Skin epidermis (tissue), 12 donors: Measurements from ENCODE around the gene YLPM1.

Experiments
- H3K27ac ChIP-seq, 21 experiments: fragments of 200-600 bp; sonication (generic) in 11 of 21; one replicate each; pipeline ENCODE4 v1.5.0; 2020; ENCODE audit warnings: mild to moderate bottlenecking in 3 of 21, inconsistent platforms in 2 of 21, moderate library complexity in 2 of 21
- H3K4me3 ChIP-seq, 7 experiments: fragments of 200-600 bp; sonication (generic) in 2 of 7; one replicate each; pipeline ENCODE4 v1.5.0; 2020; ENCODE audit warnings: inconsistent platforms in 2 of 7, mild to moderate bottlenecking in 2 of 7, moderate library complexity in 1 of 7

YLPM1 gene

DNA sequence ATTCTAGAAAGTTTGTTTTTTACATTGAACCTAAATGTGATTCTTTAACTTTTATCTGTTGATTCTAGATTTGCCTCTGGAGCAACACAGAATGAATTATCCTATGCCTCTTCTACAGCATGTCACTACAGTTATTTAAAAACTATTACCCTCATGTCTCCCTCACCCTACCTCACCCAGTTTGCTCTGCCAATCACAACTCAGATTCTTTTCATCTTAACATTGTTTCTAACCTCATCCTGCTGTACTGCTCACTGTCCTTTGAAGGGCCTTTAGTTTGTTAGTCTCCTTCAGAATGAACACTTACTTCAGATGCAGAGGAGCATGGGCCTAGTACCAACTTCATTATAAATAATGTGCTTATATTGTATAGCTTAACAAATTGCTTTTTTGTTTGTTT lies 21.5 kb downstream of the YLPM1 start:
- Histone ChIP-seq H3K4me3 (no peak overlapping the region), H3K27ac (no peak overlapping the region)

DNA sequence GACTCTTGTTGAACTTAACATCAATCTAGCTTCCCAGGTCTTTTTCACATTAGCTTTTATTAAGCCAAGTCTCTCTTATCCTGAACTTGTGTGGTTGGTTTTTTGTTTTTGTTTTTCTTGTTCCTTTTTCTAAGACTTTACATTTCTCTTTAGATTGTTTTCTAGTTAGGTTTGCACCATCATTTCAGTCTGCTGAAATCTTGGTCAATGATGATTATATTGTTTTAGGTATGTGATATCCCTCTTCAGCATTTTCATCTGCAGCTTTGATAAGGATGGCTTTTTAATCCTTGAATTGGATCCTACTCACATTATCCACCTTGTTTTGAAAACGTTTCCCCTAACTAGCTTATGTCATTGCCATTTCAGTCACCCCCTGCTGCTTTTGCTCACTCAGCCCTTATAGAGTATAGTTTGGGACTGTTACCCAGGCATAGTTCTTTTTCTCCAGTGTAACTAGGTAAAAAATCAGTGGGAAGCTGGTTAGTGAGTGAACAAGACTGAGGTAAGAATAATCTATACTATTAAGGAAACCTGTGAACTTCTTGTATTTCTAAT lies 22.0 kb downstream of the YLPM1 start:
- Histone ChIP-seq H3K4me3 (no peak overlapping the region), H3K27ac (no peak overlapping the region)

DNA sequence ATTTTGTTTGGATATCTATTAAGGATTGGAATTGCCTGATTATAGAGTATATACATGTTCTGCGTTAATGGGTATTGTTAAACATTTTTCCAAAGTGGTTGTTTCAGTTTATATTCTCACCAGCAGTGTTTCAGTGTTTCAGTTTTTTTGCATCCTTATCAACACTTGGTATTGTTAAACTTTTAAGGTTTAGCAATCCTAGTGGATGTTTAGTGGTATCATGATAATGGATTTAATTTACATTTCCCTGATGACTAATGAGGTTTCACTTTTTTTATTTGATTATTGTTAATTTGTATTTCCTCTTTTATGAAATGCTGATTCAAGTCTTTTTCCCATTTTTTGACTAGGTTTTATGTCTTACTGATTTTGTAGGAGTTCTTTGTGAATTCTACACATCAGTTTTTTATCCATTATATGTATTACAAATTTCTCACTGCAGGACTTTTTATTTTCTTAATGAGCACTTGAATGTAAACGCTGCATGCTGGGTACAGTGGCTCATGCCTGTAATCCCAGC lies 23.7 kb downstream of the YLPM1 start:
- Histone ChIP-seq H3K4me3 (no peak overlapping the region), H3K27ac (no peak overlapping the region)

DNA sequence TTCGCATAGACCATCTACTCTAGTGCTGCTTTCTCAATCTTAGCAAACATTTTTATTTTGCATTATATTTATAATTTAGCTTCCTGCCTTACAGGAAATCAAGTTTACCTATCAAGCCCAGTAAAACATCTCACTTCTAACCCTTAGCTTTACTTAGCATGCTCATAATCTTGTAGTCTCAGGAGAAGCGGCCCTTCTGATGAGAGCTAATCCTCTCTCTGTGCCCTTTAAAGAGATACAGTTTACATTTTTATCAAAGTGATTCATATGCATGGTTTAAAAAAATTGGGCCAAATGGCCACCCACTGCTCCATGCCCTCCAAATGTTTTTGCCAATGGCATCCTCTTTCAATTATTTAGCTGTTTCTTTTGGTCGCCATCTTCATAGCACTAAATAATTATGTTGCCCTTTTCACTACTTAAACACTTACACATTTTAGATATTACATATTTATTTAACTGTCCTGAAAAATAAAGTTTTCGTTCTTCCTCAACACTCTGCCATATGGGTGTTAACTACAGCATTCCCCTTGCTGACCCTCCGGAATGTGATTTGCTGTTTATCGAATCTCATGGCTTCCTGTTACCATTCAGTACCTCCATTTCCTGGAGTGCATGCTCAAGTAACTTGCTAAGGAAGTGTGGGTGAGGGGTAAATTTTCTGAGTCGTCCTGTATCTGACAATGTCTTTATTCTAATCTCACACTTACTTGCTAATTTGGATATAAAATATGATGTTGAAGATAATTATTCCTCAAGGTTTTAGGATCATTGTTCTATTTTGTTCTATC lies 29.3 kb downstream of the YLPM1 start:
- peak overlapping the region in 14 of 21 experiments; percentile 3 to 68 (median 29) for H3K27ac ChIP-seq

DNA sequence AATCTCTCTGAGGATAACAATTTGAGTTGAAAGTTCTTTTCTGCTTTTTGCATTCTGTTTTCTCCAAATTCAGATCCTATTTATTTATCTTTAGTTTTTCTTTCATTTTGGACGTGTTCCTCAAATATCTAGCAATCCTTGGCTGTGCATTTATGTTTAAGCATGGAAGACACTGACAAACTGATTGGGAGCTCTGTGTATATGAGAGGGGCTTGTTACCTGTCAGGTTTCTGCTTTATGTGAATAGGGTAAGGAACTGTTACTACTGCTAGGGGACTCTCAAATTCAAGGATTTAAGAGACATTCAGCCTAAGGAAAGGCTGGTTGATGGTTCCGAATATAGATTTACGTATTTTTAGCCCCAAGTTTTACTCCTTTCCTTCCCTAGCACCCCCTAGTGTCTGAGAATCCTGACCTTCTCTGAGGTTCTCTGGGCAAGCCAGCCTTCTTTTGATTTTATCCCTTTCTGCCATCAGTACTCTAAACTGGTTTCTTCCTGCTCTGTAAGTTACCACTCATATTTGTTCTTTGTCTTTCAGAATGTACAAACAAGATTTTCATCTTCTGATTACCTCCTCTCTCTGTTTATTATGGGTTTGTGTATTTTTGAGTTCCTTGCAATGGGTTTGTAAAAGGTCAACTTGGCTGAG lies 30.5 kb downstream of the YLPM1 start:
- H3K27ac ChIP-seq: peak overlapping the region in 9 of 21 experiments; percentile 8 to 68 (median 49)
- H3K4me3 ChIP-seq: no peak overlapping the region

More for the DNA sequence above, 29.3 kb downstream of the YLPM1 start:
- H3K4me3 ChIP-seq: no peak overlapping the region

DNA sequence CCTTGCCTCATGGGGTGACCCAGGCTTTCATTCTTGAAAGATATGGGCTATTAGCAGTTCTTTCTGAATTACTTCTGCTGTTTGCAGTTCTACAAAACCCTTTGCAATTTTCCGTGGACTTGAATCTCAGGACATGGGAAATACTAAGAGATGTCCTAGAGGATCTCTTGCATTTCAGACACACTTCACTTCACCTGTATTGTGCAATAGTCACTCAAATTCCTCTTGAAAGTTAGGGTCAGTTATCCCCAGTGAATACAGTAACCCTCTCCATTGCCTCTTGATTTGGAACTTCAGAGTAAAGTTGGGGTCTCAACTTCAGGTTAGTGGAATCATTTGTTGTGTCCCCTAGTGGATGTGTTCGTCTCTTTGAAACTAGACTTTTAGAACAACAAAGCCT lies 31.8 kb downstream of the YLPM1 start:
- no peak overlapping the region for H3K27ac ChIP-seq
- no peak overlapping the region for H3K4me3 ChIP-seq

DNA sequence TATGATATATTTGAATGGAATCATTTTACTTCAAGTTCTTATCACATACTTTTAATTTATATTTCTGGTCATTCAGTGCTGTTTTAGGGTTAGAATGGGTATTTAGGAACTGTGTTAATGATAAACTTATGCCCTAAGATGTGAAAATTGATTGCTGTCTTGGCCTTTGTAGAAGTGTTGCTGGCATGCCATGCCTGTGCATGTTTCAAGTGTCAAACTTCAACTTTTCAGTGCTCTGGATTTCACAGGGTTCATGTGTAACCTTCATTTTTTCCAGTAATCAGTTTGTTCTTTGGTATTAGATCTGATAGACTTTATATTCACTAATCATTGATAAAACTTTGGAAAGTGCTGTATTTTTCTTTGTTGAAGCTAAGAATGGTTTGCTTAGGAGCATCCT lies 36.6 kb downstream of the YLPM1 start:
- no peak overlapping the region for H3K4me3 ChIP-seq
- no peak overlapping the region for H3K27ac ChIP-seq

DNA sequence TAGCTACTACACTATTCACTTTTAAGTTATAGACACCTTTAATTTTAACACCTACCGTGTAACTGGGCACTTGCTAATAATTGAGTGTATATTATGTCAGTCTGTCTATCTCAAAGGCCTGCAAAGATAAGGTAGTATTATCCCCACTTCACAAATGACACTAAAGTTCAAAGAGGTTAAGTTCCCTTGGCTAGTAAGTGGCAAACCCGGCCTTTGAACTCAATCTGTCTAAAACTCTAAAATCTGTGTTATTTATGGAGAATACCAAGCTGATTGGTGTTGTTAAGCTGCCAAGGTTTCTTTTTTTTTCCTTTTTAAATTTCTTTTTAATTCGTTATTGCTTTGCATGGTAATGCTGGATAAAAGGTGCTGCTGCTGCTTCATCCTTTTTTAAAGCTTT lies 37.7 kb downstream of the YLPM1 start:
- H3K4me3 ChIP-seq: no peak overlapping the region
- no peak overlapping the region for H3K27ac ChIP-seq

DNA sequence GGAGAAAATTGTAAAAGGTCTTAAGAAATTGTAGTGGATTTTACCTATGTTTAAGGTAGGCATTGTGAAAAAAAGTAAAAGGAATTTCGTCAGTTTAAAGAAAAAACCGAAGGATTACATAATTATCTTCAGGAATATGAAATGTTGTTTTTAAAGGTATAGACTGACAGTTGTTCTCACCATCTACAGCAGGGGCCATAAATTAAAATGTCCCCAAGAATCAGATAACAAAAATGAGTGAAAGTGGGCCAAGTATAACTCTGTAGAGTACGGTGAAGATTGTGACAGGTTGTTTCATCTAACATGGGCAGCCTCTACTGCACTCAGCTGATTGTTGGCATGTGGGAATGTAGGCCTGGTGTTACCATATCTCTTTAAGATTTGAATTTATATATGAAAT lies 38.3 kb downstream of the YLPM1 start:
- Histone ChIP-seq H3K4me3 (no peak overlapping the region), H3K27ac (no peak overlapping the region)

DNA sequence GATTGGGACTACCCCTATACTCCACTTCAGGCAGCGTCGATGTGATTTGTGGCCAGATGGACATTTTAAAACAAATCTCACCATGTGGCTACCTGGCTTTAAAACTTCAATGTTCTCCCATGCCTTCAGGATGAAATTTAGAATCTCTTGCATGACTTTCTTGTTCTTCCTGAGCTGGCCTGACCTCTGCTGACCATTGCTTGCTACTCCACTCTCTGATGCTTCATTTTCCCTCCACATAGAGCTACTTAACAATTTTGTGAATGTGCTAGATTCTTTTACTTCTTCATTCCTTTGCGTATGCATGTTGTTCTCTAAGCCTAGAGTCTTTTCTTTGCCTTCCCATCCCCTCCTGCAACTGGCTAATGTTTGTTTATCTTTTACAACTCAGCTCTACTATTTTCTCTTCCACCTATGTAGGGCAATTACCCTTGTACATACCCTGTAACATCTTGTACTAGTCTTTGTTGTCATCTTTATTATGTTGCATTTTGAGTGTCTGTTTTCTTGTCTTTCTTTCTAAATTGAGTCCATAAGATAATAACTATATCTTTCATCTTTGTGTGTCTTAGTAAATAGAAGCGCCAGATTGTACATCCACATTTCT lies 41.2 kb downstream of the YLPM1 start:
- H3K4me3 ChIP-seq: no peak overlapping the region
- H3K27ac ChIP-seq: no peak overlapping the region

DNA sequence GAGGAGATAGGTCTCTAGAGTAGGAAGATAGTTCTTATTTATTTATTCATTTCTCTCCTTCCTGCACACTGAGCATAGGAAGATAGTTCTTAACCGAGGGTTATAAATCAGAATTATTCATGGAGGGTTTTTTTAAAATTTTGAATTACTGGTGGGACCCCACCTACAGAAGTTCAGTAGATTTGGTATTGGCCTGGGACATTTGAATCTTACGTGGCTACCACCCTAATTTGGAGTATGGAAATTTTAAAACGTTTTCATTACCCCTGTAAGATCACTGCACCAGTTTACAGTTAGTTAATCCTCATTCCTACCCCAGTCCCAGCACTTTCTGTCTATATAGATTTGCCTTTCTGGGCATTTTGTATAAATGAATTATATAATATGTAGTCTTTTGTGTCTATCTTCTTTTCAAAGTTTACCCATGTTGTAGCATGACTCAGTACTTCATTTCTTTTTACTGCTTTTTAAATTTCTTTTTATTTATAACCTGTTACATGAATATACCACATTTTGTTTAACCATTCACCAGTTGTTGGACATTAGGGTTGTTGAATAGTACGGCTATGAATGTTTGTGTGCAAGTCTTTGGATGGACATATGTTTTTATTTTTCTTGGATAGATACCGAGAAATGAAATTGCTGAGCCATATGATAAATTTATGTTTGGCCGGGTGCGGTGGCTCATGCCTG lies 44.9 kb downstream of the YLPM1 start:
- no peak overlapping the region for H3K4me3 ChIP-seq
- H3K27ac ChIP-seq: no peak overlapping the region

DNA sequence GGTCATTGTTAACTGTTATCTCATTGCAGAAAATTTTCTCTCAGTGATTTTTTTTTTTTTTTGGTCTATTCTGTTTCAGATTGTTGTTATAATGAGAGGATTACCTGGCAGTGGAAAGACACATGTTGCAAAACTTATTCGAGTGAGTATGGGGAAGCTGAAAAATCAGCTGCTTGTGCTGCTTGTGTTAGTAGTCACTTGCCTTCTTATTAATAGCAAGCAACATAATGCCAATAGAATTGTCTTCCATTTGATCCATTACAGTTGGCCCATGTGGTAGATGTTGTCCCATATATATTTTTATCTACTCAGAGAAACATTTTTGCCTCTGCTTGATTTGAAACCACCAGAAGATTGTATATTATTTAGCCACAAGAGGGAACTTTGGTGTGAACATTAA lies 53.0 kb downstream of the YLPM1 start:
- Histone ChIP-seq H3K4me3 (no peak overlapping the region), H3K27ac (no peak overlapping the region)

DNA sequence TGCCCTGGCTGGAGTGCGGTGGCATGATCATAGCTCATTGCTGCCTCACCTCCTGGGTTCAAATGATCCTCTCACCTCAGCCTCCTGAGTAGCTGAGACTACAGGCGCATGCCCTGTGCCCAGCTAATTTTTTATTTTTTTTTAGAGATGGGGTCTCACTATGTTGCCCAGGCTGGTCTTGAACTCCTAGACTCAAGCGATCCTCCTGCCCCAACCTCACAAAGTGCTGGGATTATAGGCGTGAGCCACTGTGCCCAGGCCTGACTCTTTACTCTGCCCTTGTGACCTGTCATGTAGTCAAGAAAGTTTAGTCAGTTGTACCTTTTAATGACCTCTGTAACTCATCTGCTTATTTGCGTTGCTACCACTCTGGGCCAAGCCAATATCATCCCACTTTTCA lies 57.2 kb downstream of the YLPM1 start:
- no peak overlapping the region for H3K4me3 ChIP-seq
- no peak overlapping the region for H3K27ac ChIP-seq

DNA sequence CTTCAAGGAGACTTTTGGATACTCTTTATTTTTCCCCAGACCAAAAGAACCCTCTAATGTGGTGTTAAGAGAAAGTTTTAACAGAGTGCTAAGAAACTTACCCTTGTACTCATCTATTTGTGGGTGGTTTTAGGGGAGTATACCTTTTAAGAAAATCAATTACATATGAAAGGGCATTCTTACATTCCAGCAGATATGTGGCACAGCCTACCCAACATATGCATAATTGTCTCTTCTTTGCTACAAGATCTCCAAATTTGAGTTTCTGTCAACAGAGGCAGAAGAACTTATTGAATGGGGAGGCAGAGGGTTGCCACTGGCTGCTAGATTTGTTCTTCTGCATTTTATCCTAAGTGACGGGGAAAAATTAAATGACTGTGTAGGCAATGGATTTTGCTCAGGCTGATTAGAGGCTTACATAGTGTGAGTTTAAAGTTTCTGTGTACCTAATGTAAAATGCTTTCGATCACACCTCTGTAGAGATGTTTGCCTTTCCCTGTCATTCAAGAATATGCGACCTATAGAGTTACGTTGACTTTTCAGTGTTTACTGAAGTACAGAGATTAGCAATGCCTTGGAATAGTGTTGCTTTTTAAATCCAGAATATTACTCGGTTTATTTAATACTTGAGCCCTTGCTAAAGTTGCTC lies 58.3 kb downstream of the YLPM1 start:
- Histone ChIP-seq H3K27ac (no peak overlapping the region), H3K4me3 (no peak overlapping the region)

DNA sequence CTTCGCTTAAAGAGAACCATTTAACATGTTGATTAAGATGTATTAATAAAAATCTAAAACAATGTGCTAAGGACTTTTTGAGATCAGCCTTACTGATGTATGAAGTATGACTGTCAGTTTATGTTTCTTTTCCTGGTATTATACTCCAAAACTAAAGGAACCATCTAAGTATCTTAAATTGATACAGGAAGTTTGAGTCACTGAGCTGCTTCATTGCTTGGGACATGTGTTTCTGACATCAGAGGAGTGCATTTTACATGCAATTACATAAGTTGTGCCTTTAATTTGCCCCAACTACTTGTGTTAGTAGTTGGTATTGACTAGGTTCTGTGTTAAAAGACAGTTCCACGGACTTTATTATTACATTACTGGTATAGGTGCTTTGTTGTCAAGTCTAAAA lies 61.9 kb downstream of the YLPM1 start:
- no peak overlapping the region for H3K27ac ChIP-seq
- no peak overlapping the region for H3K4me3 ChIP-seq

DNA sequence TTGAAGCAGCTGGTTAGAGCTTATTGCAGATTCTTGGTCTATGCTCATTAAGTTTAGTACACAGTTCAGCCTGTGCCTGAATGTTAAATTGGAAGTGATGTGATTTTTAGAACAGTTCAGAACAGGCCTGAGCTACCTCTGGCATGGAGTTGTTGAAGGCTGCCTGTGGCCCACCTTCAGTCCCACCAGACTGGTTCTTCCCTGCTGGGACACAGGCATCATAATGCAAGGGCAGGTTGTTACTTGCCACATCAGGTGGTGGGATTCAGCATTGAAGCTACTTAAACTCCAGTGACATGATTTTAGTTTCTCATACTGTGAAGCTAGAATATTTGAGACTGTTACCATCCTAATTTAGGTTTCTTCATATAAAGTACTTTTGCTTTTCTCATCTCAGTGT lies 63.5 kb downstream of the YLPM1 start:
- Histone ChIP-seq H3K4me3 (no peak overlapping the region), H3K27ac (no peak overlapping the region)

DNA sequence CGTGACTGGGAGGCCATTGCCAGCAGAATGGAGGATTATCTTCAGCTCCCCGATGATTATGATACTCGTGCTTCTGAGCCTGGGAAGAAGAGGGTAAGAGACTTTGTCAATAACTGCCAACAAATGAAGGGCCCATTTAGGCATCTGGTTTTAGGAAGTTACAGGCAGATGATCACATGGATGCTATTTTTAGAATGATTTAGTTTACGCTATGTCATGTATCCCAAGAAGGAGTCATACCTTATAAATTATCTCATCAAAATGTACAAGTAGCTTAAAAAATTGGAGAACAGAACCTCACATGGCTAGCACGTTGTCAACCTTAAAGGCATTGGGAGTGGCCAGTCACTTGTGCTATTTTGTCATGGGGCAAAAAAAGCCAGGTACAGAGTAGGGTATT lies 66.1 kb downstream of the YLPM1 start:
- Histone ChIP-seq H3K4me3 (no peak overlapping the region), H3K27ac (no peak overlapping the region)

DNA sequence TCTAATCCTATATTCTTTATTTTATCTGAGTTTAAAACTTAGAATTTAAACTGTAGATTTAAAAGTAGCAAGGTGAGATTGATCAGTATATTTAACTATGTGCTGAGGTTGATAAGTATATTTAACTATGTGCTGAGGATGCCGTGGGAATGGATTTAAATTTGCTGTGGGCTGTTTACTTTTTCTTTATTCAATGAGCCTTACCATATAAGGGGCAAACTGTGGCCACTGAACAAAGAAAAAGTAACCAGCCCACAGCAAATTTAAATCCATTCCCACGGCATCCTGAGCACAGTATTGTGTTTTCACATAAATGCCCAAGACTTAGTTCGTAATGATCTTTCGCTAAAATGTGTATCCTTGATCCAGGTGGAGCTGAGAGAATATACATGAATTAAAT lies 69.7 kb downstream of the YLPM1 start:
- H3K4me3 ChIP-seq: no peak overlapping the region
- H3K27ac ChIP-seq: no peak overlapping the region

DNA sequence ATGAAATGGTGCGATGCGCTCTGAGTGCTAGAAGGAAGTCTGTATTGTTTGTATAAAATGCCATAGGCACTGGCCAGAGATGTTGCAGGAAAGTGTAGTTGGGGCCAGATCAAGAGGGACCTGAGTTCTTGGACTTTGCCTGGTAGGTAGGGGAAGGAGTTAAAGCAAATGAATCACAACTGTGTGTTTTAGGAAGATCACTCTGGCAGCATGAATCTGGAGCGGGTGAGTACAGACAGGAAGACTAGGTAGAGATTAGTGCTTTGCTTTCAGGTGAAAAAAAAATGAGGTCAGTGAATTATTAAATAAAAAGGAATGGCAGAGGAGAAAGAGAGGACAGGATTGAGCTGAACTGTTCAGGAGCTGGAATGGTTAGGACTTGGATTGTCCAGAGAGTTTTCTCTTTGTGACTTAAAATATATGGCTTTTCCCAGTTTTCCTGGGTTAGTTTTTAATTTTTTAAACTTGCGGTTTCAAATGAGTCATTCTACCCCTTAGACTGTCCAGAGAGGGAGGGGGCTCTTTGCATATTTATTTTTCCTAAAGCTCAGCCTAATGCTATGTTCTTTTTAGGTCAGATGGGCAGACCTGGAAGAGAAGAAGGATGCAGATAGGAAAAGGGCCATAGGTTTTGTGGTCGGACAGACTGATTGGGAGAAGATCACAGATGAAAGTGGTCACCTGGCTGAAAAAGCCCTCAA lies 71.7 kb downstream of the YLPM1 start:
- Histone ChIP-seq H3K4me3 (no peak overlapping the region), H3K27ac (peak overlapping the region in 2 of 21 experiments; percentile 17 to 41)
